HG03521 (cell line): ENCODE results near the gene DDI1.

Experiments used
- ATAC-seq: cut with Tn5 transposase; IDR thresholded peaks from one replicate; pipeline ENCODE4 v1.9.1; 2021; ENCODE audit warnings: mild to moderate bottlenecking, moderate library complexity; ENCODE audit not compliant: unreplicated experiment

DDI1 gene

GRCh38 chr11:104075706-104076105 lies 39.3 kb downstream of the DDI1 start:
- ATAC-seq = no peak

GRCh38 chr11:104076455-104076854 lies 40.0 kb downstream of the DDI1 start:
- ATAC-seq = no peak

GRCh38 chr11:104078245-104078644 lies 41.8 kb downstream of the DDI1 start:
- no peak for ATAC-seq

- no peak for ATAC-seq
These were observed 42.6 kb downstream of the DDI1 start for GRCh38 chr11:104078995-104079394.

- no peak for ATAC-seq
These were observed 50.2 kb downstream of the DDI1 start for GRCh38 chr11:104086621-104087020.
